ENCODE results near the gene FOXN1. TPM values are rescaled to one million over a fixed set of nuclear protein-coding genes. Genes with fewer than 3 reads are reported as not detected.

The FOXN1 gene
- total RNA-seq, 4 donors from 2014 or later, result 0.14 to 0.32 TPM; not detected in 2

GRCh38 chr17:28492352-28493310 is 13.5 kb upstream of the FOXN1 start:
- no peak overlapping the region for H3K27ac ChIP-seq
- DNase-seq, result no peak
- H3K36me3 ChIP-seq, result no peaks in the 10 kb centered on the region
- WGBS, 2 donors (ENCODE audit: low coverage in 1 of 2), result 74 to 79% methylated on average over 4 of the region's 4 CpGs
- in situ Hi-C loops (cut with MboI; ENCODE audit: low pct_ligation_motif_present in 1 of 4, low pct_unique_long_range_greater_than_20kb in 1 of 4, low sequenced_read_pairs in 3 of 4), result loop anchor here in 2 of 4 donors (10.0 kb wide), 1 partner anchor 122 kb away; the partner anchor contains the start of gene RSKR (in 2 of the 2)
- no peak overlapping the region for H3K4me3 ChIP-seq
- TF ChIP-seq POLR2A (IDR thresholded peaks at IDR 0.05) (no peak), CTCF (IDR thresholded peaks at IDR 0.05) (no peak), EP300 (IDR thresholded peaks at IDR 0.05; ENCODE audit: low read depth) (no peak), POLR2AphosphoS5 (IDR thresholded peaks at IDR 0.05) (no peak)
- H3K4me1 ChIP-seq, result peaks cover 0 to 8% (median 3%) of the 10 kb centered on the region in 4 donors
- no peaks in the 10 kb centered on the region for H3K9me3 ChIP-seq
- H3K27me3 ChIP-seq, result no peaks in the 10 kb centered on the region
- intact Hi-C loops (cut with DNase I; ENCODE audit: low total_unique reads), result loop anchor here (5.0 kb wide), 1 partner anchor 120 kb away; the partner anchor contains the start of gene RSKR

- Histone ChIP-seq H3K9me3 (no peaks in the 10 kb centered on the region), H3K36me3 (no peaks in the 10 kb centered on the region), H3K27ac (no peak overlapping the region), H3K27me3 (no peaks in the 10 kb centered on the region), H3K4me1 (peaks cover 0 to 8% (median 0%) of the 10 kb centered on the region in 4 donors), H3K4me3 (no peak overlapping the region)
- 69% methylated on average over 9 of the region's 9 CpGs; no CpG with 5 or more reads in 1 of the 2 donors for WGBS, 2 donors (ENCODE audit: low coverage in 1 of 2)
- no peak for DNase-seq
- TF ChIP-seq POLR2A (IDR thresholded peaks at IDR 0.05), result no peak
- TF ChIP-seq POLR2AphosphoS5 (IDR thresholded peaks at IDR 0.05), result no peak
- TF ChIP-seq EP300 (IDR thresholded peaks at IDR 0.05; ENCODE audit: low read depth), result no peak
- TF ChIP-seq CTCF (IDR thresholded peaks at IDR 0.05), result no peak
- intact Hi-C loops (cut with DNase I; ENCODE audit: low total_unique reads), result loop anchor here (5.0 kb wide), 1 partner anchor 119 kb away; the partner anchor contains the start of gene RSKR
- in situ Hi-C loops (cut with MboI; ENCODE audit: low pct_ligation_motif_present in 1 of 4, low pct_unique_long_range_greater_than_20kb in 1 of 4, low sequenced_read_pairs in 3 of 4), result loop anchor here in 2 of 4 donors (10.0 kb wide), 1 partner anchor 121 kb away; the partner anchor contains the start of gene RSKR (in 2 of the 2)
Measured at GRCh38 chr17:28493460-28493859, 12.7 kb upstream of the FOXN1 start.

- DNase-seq, result peak; percentile 79
- Histone ChIP-seq H3K4me1 (peaks cover 0 to 10% (median 8%) of the 10 kb centered on the region in 4 donors), H3K27ac (no peak overlapping the region), H3K36me3 (no peaks in the 10 kb centered on the region), H3K4me3 (no peak overlapping the region), H3K27me3 (no peaks in the 10 kb centered on the region), H3K9me3 (no peaks in the 10 kb centered on the region)
- 49% methylated on average over 11 of the region's 15 CpGs; no CpG with 5 or more reads in 1 of the 2 donors for WGBS, 2 donors (ENCODE audit: low coverage in 1 of 2)
- TF ChIP-seq CTCF (IDR thresholded peaks at IDR 0.05) (peak; percentile 83 to 90 (median 89)), EP300 (IDR thresholded peaks at IDR 0.05; ENCODE audit: low read depth) (no peak)
- in situ Hi-C loops (cut with MboI; ENCODE audit: low pct_ligation_motif_present in 1 of 4, low pct_unique_long_range_greater_than_20kb in 1 of 4, low sequenced_read_pairs in 3 of 4), result loop anchor here in 2 of 4 donors (5.0 to 10.0 kb wide), 2 partner anchors 38 to 120 kb away; partner anchors contain the start of gene RSKR (in 2 of the 2)
- intact Hi-C loops (cut with DNase I; ENCODE audit: low total_unique reads), result loop anchor here (5.0 kb wide), 1 partner anchor 118 kb away; the partner anchor contains the start of gene RSKR
Measured at GRCh38 chr17:28494445-28495188, 11.5 kb upstream of the FOXN1 start.

Measured in transverse colon (tissue), 4 donors.